ENCODE data around the gene NAALADL2. TPM values are rescaled to one million over a fixed set of nuclear protein-coding genes. Genes with fewer than 3 reads are reported as not detected.
"Not testable (repeated sequence)": the region's sequence is repeated elsewhere in the genome, so short reads cannot be mapped to it uniquely, and the experiment has no call there.

Gene NAALADL2
- polyA plus RNA-seq, 1 donor = 5.9 TPM

DNA sequence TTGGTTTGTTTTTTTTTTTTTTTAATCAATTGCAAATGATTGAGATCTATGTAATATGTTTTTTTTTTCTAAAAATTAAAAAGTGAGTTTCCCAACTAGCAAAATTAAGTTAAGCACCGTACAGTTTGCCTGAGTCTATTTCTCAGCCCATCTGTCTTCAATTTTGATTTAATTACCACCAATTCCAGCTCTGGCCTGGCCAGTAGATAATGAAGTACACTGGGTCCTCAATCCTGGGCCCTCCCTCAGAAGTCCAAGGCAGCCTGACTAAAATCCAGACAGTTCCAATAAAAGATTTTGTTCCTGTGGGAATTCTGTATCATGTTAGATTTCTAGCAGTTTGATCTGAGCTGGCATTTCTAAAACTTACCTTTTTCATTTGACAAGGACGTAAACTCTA, 887.2 kb downstream of the NAALADL2 start:
- no peak for DNase-seq (ENCODE audit: low read depth)

DNA sequence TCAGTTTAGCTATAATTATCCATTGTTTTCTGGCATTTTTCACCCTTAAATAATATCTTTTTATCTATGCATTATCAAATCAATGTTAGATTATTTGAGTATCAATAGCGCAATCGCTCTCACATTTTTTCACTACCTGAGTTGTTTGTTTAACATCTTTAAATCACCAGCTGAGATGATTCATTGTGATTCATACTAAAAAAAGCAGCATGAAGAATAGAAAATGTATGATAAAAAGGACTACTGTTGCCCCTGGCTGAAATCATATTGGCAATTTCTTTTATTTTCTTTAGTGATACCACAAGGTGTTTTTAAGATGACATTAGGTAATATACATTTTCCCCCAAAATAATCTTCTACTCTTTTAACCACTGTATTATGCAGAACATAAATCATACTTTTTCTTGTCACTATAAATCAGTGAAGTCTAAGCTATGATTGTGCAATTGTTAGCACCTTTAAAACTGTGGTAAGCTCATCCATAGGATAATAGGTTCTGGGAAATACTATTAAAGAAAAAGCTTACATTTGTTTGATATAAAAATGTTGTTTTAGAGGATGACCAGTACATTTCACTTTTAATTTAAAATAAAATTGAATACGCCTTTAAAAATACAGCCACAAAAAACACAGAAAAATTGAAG, 889.1 kb downstream of the NAALADL2 start:
- no peak for DNase-seq (ENCODE audit: low read depth)

GRCh38 chr3:175749981-175750380, 890.8 kb downstream of the NAALADL2 start:
- no peak for DNase-seq (ENCODE audit: low read depth)

DNA sequence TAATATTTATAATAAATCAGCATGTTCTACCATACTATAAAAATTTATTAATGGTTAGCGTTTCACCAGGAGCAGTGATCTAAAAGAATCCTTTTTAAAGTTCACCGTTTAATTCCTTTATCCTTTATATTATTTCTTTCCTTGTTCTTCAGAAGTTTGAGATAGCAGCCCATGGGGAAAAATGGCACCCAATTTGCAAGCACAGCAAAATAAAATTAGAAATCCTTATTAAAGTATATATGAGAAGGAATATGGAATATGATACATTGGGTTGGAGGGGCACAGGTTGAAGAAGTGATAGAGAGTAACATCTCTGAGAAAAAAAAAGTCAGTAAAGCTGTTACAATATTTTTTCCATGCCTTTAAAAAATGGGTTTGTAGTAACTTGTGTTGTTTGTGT, 892.0 kb downstream of the NAALADL2 start:
- DNase-seq (ENCODE audit: low read depth) = no peak

- no peak for DNase-seq (ENCODE audit: low read depth)
These were observed 904.8 kb downstream of the NAALADL2 start for GRCh38 chr3:175763948-175764347.

DNA sequence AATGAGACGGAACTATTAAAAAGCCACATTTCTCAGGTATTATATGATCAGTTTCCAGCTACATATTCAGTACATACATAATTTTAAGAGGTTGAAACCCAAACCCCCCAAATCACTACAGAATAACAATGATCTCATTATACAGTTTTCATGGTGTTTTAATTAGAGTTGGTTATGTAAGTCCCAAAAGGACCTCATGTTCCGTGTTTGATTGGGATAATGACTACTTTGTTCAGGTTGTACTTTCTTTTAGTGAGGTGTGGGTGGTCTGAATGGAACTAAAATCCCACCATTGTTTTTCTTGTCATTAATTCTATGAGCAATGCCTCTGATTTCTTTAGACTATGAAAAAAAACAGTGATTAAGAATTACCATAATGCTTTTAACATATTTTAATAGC, 905.6 kb downstream of the NAALADL2 start:
- no peak for DNase-seq (ENCODE audit: low read depth)

GRCh38 chr3:175770426-175770825, 911.3 kb downstream of the NAALADL2 start:
- DNase-seq (ENCODE audit: low read depth) = no peak

DNA sequence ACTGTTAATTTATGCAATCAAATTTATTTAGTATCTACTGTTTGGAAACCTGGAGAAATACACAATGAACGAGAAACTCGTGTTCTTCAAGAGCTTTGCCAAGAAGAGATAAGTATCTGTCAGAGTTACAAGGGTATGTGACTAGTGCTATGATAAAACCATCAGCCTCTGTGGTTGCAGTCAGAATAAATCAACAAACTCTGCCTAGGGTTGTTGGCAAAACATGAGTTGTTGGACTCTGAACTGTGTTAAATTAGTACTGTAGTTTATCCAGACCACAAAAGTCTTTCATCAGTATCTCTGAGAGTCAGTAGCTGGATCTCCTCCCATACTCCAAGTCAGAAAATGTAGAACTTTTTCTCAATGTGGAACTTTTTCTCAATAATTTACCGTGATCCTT, 918.4 kb downstream of the NAALADL2 start:
- DNase-seq (ENCODE audit: low read depth) = no peak

DNA sequence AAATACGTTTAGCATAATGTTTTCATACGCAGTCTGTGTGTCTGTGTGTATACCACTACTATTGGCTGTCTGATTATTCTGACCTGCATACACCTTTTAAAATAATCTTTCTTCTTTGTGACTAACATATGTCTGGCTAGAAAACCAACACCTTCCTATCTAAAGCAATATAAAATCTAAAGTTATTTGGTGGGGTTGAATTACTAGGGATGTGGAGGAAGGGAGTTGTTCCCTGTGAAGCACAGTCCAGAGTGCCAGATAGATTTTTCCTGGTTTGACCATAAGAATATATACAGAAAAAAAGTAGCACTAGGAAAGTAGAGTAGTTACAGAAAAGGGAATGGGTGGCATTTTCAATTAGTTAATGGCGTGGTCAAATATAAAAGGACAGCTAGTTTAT, 918.8 kb downstream of the NAALADL2 start:
- no peak for DNase-seq (ENCODE audit: low read depth)

GRCh38 chr3:175778994-175779393, 919.9 kb downstream of the NAALADL2 start:
- no peak for DNase-seq (ENCODE audit: low read depth)

GRCh38 chr3:175787109-175787508, 928.0 kb downstream of the NAALADL2 start:
- not testable (repeated sequence) for DNase-seq (ENCODE audit: low read depth)

GRCh38 chr3:175792245-175792644, 933.1 kb downstream of the NAALADL2 start:
- DNase-seq (ENCODE audit: low read depth) = no peak

DNA sequence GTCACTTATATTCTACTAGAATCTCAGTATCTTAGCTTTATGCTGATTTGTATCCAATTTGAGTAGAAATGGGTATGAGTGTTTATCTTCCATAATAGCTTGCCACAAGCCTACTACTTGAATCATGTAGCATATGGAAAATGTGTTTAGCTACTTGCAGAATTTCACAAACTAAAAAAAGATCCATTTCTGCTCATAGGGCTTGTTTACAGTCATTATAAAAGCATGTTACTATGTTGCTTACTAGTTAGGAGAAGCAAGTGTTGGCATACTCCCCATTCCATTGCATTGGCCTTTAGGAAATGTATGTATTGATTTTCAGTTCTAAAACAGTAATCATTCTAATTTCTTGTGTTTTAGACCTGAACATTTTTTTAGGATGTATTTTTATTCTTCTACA, 939.2 kb downstream of the NAALADL2 start:
- DNase-seq (ENCODE audit: low read depth) = no peak

DNA sequence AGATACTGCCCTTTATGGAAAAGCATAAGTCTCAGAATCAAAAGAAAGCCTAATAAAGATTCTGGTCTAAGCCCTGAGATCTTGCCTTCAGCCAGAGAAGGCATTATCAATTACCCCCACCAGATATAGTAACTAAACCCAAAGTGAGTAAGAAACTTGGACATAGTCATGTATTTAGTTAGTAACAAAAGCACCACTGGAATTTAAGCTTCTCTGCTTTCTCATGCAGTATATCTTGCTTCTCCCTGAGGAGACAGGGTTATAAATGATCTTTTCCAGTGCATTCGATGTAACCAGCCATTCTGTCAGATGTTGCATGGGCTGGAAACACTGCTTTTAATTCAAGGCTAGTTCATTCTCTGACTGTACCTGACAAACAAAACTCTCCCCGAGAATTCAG, 946.7 kb downstream of the NAALADL2 start:
- no peak for DNase-seq (ENCODE audit: low read depth)

DNA sequence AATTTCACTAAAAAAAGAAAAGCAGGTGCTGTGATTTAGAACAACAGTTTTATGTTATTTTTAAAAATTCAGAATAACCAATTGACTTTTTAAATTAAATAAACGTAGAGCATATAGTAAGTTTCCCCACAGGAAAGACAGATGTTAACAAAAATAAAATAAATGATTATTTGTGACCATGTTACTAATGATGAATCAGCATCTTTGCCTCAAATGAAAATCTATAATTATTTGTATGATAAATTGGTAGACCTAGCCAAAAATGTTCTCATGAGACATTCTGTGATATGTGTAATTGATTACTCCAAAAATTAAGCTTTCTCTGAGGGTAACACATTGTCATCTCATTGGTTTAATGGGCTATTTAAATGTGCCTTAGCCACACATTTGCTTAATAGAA, 948.0 kb downstream of the NAALADL2 start:
- no peak for DNase-seq (ENCODE audit: low read depth)

DNA sequence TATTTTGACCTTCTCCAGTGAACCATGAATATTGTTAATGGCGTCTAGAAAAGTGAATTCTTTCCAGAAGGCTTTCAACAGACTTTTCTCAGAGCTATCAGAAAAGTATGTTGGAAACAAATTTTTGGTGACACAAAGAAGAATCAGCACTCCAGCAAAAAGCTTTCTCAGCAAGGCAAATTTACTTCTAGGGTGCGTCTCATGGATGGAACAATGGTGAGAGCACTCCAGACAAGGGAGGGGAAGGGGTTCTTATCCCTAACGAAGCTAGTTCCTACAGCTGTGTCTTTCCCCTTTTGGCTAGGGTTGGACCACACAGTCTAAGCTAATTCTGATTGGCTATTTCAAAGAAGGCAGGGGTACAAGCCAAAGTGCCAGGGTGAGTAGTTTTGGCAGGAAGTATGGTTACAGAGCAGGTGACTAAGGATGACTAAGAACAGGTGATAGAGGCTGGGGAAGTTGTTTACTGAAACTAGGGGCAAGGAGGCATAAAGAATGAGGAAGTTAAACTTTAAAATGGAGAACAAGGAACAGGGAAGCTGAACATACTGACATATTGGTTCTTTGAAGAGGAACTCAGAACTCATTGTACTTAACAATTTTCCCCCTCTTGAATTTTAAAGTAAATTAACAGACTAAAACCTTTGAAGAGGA, 959.8 kb downstream of the NAALADL2 start:
- no peak for DNase-seq (ENCODE audit: low read depth)

GRCh38 chr3:175822766-175823491, 963.8 kb downstream of the NAALADL2 start:
- not testable (repeated sequence) for DNase-seq (ENCODE audit: low read depth)

GRCh38 chr3:175825016-175825580, 966.0 kb downstream of the NAALADL2 start:
- not testable (repeated sequence) for DNase-seq (ENCODE audit: low read depth)

GRCh38 chr3:175826759-175827158, 967.6 kb downstream of the NAALADL2 start:
- no peak for DNase-seq (ENCODE audit: low read depth)

GRCh38 chr3:175829809-175830208, 970.7 kb downstream of the NAALADL2 start:
- not testable (repeated sequence) for DNase-seq (ENCODE audit: low read depth)

DNA sequence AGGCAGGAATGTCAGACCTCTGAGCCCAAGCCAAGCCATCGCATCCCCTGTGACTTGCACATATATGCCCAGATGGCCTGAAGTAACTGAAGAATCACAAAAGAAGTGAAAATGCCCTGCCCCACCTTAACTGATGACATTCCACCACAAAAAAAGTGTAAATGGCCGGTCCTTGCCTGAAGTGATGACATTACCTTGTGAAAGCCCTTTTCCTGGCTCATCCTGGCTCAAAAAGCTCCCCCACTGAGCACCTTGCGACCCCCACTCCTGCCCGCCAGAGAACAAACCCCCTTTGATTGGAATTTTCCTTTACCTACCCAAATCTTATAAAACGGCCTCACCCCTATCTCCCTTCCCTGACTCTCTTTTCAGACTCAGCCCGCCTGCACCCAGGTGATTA, 976.6 kb downstream of the NAALADL2 start:
- not testable (repeated sequence) for DNase-seq (ENCODE audit: low read depth)

GRCh38 chr3:175836617-175837016, 977.5 kb downstream of the NAALADL2 start:
- no peak for DNase-seq (ENCODE audit: low read depth)

DNA sequence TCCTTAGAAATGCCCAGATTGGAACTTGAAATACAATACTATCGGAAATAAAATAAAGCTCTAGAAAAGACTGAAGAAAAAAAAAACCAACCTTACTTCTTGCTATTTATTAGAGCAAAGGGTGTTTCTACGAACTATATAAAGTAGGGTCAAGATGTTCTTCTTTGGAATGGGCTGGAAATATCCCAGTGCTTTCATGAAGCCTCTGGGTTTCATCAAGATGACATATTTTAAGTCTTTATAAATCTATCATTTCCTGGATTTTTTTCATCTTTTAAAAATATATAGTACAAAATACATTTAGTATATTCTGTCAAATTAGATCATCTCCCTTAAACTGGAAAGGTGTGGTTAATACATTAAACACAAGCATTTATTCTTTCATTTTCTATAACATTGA, 978.8 kb downstream of the NAALADL2 start:
- DNase-seq (ENCODE audit: low read depth) = no peak

All from forelimb muscle (tissue), 1 donor.